ENCODE data around the gene KCNA5.

The KCNA5 gene

DNA sequence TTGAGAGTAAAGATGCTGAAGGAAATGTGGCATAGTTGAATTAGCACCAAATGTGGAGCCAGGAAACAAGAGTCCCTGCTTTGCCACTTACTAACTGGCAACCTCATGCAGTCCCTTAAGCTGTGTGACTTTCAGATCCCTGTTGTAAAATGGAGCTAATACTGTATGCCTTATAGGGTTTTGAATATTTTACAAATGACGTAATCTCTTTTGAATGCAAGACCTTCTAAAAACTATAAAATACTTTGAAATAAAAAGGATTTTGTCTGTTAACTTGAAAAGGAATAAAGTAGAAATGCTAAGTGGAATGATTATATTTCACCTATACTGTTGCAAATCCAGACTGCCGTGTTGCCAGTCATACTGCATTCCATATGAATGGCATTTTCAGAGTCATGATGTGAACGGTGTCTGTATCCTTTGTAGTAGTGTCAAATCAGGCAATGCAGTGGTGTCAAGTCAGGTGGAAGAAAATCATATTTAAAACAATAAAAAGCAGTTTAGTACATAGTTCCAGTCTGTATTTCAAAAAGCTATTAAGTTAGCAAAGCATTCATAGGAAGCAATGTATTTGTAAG, 21.3 kb downstream of the KCNA5 start:
- DNase-seq (ENCODE audit: low spot score) = no peak

DNA sequence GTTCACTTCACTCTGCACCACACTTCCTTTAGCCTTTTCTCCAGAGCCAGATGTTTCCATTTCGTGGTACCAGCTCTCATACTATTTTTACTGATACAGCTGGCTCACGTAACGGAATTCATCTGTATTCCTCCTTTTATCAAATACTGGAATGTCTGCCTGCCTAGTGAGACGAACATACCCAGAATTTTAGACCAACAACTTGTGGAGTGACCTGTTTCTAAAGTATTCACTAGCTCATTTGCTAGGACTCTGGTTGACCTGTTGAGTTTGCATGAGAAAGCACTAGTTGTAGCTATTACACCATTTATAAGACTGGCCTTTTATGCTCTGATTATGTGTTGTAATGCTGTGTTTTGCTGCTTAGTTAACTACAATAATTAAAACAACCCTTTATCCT, 22.6 kb downstream of the KCNA5 start:
- no peak for DNase-seq (ENCODE audit: low spot score)

DNA sequence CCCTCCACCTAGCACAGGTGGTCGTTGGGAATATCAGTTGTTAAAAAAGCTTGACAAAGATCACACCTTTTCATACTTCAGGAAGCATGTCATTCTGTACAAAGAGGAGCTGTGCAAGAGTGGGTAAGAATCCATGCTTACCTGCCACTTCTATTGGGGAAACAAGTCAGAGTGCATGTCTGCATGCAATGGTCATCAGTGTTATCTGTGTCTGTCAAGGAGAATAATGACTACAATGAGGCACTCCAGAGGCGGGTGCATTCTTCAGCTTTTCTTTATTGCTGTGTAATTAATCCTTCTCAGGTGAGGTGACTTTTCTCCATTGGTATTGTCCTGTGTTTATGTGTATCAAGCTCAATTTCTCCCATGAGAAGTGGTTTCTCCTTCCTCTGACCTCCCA, 24.4 kb downstream of the KCNA5 start:
- DNase-seq (ENCODE audit: low spot score) = no peak

- DNase-seq (ENCODE audit: low spot score) = no peak
Measured at GRCh38 chr12:5068619-5069018, 24.9 kb downstream of the KCNA5 start.

GRCh38 chr12:5070090-5070489, 26.4 kb downstream of the KCNA5 start:
- DNase-seq (ENCODE audit: low spot score) = no peak

DNA sequence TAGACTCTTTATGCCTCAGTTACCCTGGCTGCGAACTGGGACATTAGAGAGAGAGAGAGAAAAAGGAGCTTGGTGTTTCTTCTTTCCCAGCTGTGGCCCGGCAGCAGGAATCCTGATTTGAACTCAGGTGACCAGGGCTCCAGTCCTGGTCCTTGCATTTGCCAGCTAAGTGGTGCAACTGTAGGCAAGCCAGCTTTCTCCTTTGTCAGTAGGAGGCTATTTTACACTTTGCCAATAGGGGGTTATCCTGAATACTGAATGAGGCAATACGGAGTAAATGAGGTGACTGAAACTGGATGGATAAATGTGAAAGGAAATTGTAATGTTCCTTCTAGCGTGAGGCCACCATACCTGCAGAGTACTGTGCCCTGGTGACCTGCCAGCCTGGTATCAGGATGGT, 27.8 kb downstream of the KCNA5 start:
- DNase-seq (ENCODE audit: low spot score) = no peak

DNA sequence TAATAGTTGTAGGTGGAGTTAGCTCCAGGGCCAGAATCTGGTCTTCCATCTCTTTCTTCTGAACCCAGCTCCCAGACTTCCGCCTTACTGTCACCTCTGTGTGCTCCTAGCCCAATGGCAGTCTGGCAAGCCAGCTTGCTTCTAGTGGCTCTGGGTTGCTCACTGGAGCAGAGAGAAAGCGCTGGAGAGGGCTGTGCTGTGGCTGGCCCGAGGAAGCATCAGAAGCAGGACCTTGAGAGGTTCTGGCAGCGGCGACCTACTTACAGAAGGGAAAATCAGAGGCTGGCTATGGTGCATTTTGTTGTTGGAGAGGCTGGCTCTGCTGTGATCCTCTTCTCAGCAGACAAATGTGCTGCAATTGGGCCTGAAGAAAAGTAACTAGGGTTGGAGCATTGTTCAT, 28.6 kb downstream of the KCNA5 start:
- DNase-seq (ENCODE audit: low spot score) = no peak

GRCh38 chr12:5073054-5073453, 29.4 kb downstream of the KCNA5 start:
- no peak for DNase-seq (ENCODE audit: low spot score)

DNA sequence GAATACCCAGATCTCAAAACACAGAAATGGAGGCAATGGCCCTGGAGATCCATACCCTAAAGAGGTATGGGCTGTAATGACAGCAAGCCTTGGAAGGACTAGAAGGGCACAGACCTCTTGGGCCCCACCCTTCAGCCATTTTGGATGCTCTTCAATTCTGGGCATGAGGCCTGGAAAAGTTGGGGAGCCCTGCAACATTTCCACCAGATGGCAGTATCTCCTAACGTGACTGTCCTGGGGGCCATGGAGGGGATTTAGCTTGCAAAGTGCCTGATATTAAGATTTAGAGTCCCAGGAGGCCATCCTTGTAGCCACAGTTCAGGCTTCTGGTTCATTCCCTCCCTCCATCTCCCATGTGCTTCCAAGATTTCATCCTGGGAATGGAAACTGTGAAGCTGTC, 30.2 kb downstream of the KCNA5 start:
- DNase-seq (ENCODE audit: low spot score) = no peak

- DNase-seq (ENCODE audit: low spot score) = no peak
Measured at GRCh38 chr12:5076761-5077160, 33.1 kb downstream of the KCNA5 start.

- no peak for DNase-seq (ENCODE audit: low spot score)
Measured at GRCh38 chr12:5078423-5078822, 34.7 kb downstream of the KCNA5 start.

GRCh38 chr12:5081016-5081415, 37.3 kb downstream of the KCNA5 start:
- no peak for DNase-seq (ENCODE audit: low spot score)

GRCh38 chr12:5083955-5084849, 40.5 kb downstream of the KCNA5 start:
- peak; percentile 84 for DNase-seq (ENCODE audit: low spot score)

DNA sequence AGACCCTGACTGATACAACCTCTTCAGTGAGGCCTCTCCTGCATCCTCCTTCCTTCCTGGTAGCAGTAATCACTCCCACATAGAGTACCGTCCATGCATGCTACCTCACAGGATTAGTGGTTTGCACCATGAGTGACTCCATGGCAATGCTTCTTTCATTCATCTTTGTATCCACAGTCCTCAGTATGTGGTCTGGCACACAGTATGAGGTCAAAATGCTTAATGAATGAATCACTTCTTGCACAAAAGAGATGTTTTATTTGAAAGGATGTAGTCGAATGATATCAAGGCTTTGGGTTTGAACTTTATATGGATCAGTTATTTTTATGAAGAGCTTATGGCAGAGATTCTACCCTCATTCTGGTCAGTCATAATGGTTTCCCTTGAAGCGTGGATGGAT, 42.2 kb downstream of the KCNA5 start:
- DNase-seq (ENCODE audit: low spot score) = no peak

DNA sequence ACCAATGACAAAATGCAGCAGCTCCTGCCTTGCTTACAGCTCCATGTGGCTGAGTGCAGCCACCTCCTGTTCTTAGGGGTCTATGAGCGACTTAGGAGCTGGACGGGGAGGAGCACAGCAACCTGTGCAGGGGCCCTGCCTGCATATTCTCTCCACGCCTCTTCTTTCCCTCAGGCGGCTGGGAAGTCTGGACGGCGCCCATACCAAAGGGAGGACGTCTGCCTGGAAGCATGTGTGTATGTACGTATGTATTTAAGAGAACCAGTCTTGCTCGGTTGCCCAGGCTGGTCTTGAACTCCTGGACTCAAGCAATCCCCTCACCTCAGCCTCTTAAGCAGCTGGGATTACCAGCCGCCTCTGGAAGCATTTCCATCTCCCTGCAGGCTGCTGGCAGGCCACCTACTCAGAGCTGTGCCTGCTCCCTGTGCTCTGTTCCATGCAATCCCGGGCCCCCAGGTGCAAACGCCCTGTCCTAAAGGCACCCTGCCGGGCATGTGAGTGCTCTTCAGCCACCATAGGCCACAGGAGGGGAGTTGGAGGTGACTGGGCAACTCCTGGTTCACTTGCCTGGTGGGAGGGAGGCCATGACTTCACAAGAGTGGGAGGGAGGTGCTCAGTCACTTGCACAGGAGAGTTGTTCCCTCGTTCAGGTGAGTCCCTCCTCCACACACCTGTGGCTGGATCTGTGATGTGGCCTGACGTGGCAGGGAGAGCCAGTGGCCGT, 44.3 kb downstream of the KCNA5 start:
- DNase-seq (ENCODE audit: low spot score) = no peak

GRCh38 chr12:5088586-5089264, 45.0 kb downstream of the KCNA5 start:
- DNase-seq (ENCODE audit: low spot score) = no peak

- no peak for DNase-seq (ENCODE audit: low spot score)
Measured at GRCh38 chr12:5094551-5094950, 50.9 kb downstream of the KCNA5 start.

DNA sequence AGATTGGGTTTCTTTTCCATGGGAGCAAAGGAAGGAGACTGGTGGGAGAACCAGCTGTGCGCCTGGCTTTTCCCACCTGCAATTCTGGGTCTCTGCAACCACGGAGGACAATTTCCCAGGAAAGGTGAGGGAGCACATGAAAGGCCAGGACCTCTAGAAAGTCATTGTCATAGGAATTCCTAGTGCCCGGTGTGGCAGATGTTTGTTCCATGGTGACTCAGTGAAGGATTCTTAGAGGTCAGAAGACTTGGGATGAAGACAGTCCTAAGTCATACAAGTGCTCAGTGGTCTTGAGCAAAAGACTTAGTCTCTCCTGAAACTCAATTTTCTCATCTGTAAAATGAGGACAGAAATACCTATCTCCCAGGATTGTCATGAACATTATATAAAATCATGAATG, 51.3 kb downstream of the KCNA5 start:
- DNase-seq (ENCODE audit: low spot score) = no peak

All from Ammon's horn (tissue), 1 donor.